BLaER1 treated with 17β-estradiol and CSF1 and Interleukin-3, amounts not matched to agents 10 nM and 100 nM (cell line): Measurements from ENCODE around the gene MBTPS1.

Source experiments
- H3K27ac ChIP-seq, 11 experiments: shearing (Covaris generic); formaldehyde crosslinking; 2 replicates each; pipeline ENCODE4 v1.8.1; 2022
- H3K27me3 ChIP-seq, 11 experiments: shearing (Covaris generic); formaldehyde crosslinking; 2 replicates each; pipeline ENCODE4 v1.8.1; 2022
- H3K36me3 ChIP-seq, 11 experiments: shearing (Covaris generic); formaldehyde crosslinking; 2 replicates each; pipeline ENCODE4 v1.8.1; 2022
- H3K4me1 ChIP-seq, 10 experiments: shearing (Covaris generic); formaldehyde crosslinking; 2 replicates each; pipeline ENCODE4 v1.8.1; 2022
- H3K4me2 ChIP-seq, 11 experiments: shearing (Covaris generic); formaldehyde crosslinking; 2 replicates each; pipeline ENCODE4 v1.8.1; 2022
- H3K4me3 ChIP-seq, 10 experiments: shearing (Covaris generic); formaldehyde crosslinking; 2 replicates each; pipeline ENCODE4 v1.8.1; 2022
- H3K9ac ChIP-seq, 11 experiments: shearing (Covaris generic); formaldehyde crosslinking; 2 replicates each; pipeline ENCODE4 v1.8.1; 2022
- H3K9me3 ChIP-seq, 11 experiments: shearing (Covaris generic); formaldehyde crosslinking; replicated peaks in 1 of 11; 2 replicates each; pipeline ENCODE4 v1.8.1; 2022
- H4K20me1 ChIP-seq, 11 experiments: shearing (Covaris generic); formaldehyde crosslinking; 2 replicates each; pipeline ENCODE4 v1.8.1; 2022
- Cebpa-rat ChIP-seq, 11 experiments: shearing (Covaris generic); IDR thresholded peaks; 2 replicates each; pipeline ENCODE4 v1.8.1; 2022

Gene MBTPS1

DNA sequence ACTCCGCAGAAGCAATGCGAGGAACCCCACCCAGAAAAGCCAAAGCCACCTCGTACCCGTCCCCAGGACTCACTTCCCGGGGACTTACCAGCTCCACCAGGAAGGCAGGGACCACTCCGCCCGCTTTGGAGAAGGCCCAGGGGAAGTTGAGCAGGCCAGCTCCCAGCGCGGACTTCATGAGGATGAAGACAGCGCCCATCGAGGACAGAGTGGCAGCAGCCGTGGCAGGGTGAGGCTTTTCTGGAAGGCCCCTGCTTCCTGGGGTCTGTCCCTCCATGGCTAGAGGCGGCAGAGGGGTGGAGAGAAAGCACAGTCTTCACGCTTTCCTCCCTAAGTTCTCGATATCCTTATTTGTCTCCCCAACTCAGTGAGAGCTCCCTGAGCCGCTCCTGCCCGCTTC is 74.9 kb downstream of the MBTPS1 start:
- no peak overlapping the region for H3K27ac ChIP-seq
- peaks cover 0 to 23% (median 6%) of the 10 kb centered on the region in 10 experiments; a peak in 9 of 20 replicates for H3K4me1 ChIP-seq
- H3K4me3 ChIP-seq: no peak overlapping the region
- H3K9me3 ChIP-seq: peaks cover 0 to 5% (median 0%) of the 10 kb centered on the region in 11 experiments; a peak in 4 of 22 replicates
- peaks cover 0 to 40% (median 0%) of the 10 kb centered on the region in 11 experiments; a peak in 6 of 22 replicates for H4K20me1 ChIP-seq
- no peaks in the 10 kb centered on the region for H3K36me3 ChIP-seq
- peaks cover 0 to 47% (median 0%) of the 10 kb centered on the region in 11 experiments; a peak in 6 of 22 replicates for H3K27me3 ChIP-seq
- H3K9ac ChIP-seq: no peak overlapping the region
- TF ChIP-seq Cebpa-rat (IDR thresholded peaks at IDR 0.05): no peak
- H3K4me2 ChIP-seq: no peak overlapping the region

DNA sequence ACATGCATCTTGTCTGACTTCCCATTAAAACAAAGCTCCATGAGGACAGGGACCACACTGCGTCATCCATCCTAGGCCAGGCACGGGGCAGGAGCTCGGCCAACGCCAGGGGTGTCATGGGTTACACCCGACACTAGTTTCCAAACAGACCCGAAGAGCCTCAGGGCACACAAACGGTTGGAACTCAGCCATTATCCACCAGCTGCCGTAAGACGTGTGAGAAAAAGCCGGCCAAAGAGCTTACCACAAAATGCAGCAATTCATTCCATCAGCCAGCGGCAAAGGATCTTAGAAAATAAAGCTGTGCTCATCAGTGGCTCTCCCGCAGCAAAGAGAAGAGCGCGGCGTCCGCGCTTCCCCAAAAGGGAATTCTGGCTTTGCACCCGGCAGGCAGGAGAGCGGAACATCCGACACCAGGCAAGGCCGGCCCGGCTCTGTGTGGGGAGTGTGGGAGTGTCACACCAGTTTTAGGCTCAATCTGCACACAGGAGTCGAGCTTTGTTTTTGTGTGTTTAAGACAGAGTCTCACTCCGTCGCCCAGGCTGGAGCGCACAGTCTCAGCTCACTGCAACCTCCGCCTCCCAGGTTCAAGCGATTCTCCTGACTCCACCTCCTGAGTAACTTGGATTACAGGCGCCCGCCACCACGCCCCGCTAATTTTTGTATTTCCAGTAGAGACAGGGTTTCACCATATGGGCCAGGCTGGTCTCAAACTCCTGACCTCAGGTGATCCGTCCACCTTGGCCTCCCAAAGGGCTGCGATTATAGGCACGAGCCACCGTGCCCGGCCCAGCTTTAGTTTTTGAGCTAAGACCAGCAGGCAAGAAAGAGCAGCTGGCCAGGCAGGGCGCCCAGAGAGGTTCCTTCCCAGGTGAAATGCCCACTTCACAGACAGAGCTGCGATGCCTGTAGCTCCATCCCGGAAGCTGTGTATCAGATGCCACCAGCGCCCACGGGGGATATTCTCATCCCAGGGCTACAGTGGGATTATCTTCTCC is 75.6 kb downstream of the MBTPS1 start:
- Histone ChIP-seq H3K27ac (no peak overlapping the region), H4K20me1 (peaks cover 0 to 38% (median 0%) of the 10 kb centered on the region in 11 experiments; a peak in 6 of 22 replicates), H3K9ac (no peak overlapping the region), H3K27me3 (peaks cover 0 to 51% (median 0%) of the 10 kb centered on the region in 11 experiments; a peak in 6 of 22 replicates), H3K36me3 (no peaks in the 10 kb centered on the region), H3K9me3 (peaks cover 5 to 12% (median 5%) of the 10 kb centered on the region in 11 experiments), H3K4me2 (no peak overlapping the region), H3K4me3 (no peak overlapping the region), H3K4me1 (peaks cover 0 to 23% (median 6%) of the 10 kb centered on the region in 10 experiments; a peak in 9 of 20 replicates)
- no peak for TF ChIP-seq Cebpa-rat (IDR thresholded peaks at IDR 0.05)

DNA sequence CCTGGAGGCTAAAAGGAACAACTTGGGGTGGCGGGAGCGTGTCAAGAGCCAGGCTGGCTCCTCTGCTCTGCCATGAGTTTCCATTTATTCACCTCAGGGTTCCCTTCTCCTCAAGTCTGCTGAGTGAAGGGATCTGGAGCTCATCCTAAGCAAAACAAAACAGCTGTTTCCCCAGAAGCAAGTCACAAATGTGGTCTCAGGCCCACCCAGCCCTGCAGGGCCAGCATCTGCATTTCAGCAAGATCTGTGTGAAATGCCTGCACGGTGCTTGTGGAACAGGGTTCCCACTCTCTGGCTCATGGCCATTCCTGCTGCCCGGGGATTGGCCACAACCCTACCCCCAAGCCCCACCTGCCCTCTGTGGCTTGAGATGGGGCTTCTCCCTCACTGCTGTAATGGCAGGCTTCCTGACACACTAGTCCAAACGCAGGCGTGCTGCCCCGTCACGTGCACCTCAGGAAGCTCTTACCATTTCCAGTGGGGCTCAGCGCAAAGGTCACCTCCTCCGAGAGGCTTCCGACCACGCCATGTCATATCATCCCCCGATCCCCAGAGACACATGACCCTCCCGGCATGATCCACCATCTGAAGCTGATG is 76.4 kb downstream of the MBTPS1 start:
- Histone ChIP-seq H4K20me1 (peaks cover 0 to 30% (median 0%) of the 10 kb centered on the region in 11 experiments; a peak in 4 of 22 replicates), H3K27me3 (peaks cover 0 to 59% (median 0%) of the 10 kb centered on the region in 11 experiments; a peak in 7 of 22 replicates), H3K4me3 (no peak overlapping the region), H3K4me1 (peaks cover 0 to 23% (median 6%) of the 10 kb centered on the region in 10 experiments; a peak in 9 of 20 replicates), H3K36me3 (no peaks in the 10 kb centered on the region), H3K4me2 (no peak overlapping the region), H3K27ac (no peak overlapping the region), H3K9me3 (peaks cover 10 to 20% (median 13%) of the 10 kb centered on the region in 11 experiments), H3K9ac (no peak overlapping the region)
- no peak for TF ChIP-seq Cebpa-rat (IDR thresholded peaks at IDR 0.05)

DNA sequence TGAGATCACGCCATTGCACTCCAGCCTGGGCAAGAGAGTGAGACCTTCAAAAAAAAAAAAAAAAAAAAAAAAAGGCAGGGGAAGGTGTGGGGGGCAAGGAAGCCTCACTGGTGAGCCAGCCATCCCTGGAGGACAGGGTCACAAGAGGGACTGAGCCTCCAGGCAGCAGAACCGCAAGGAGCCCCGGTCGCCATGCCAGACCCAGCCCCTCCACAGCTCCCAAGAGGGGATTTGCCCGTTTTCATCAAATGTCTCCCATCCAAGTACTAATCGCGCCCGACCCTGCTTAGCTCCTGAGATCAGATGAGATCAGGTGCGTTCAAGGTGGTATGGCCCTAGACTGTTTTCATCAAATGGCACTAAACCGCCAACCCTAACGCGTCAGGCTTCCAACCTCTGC is 77.0 kb downstream of the MBTPS1 start:
- no peak overlapping the region for H3K4me3 ChIP-seq
- peaks cover 0 to 26% (median 0%) of the 10 kb centered on the region in 11 experiments; a peak in 4 of 22 replicates for H4K20me1 ChIP-seq
- H3K9ac ChIP-seq: no peak overlapping the region
- peaks cover 0 to 23% (median 6%) of the 10 kb centered on the region in 10 experiments; a peak in 9 of 20 replicates for H3K4me1 ChIP-seq
- H3K9me3 ChIP-seq: peaks cover 16 to 26% (median 20%) of the 10 kb centered on the region in 11 experiments
- H3K27ac ChIP-seq: no peak overlapping the region
- H3K27me3 ChIP-seq: peaks cover 0 to 66% (median 0%) of the 10 kb centered on the region in 11 experiments; a peak in 7 of 22 replicates
- H3K36me3 ChIP-seq: no peaks in the 10 kb centered on the region
- H3K4me2 ChIP-seq: no peak overlapping the region
- no peak for TF ChIP-seq Cebpa-rat (IDR thresholded peaks at IDR 0.05)

DNA sequence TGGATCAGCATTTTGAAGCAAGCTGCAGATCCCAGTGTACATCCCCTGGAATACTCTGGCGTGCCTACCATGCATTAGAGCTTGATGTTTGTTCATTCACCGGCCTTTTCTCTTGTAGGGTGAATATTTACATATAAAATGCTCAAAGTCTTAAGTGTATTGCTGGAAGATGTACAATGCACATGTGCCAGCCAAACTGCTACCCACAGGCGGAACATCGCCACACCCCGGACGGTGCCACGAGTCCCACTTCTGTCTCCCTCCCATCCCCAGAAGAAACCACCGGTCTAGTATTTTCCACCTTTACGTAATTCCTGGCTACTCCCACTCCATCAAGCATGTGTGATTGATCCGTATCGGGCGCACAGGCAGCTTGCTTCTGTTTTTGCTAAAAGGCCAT is 78.3 kb downstream of the MBTPS1 start:
- Histone ChIP-seq H3K36me3 (no peaks in the 10 kb centered on the region), H3K27ac (no peak overlapping the region), H3K27me3 (peaks cover 0 to 71% (median 0%) of the 10 kb centered on the region in 11 experiments; a peak in 7 of 22 replicates), H3K9ac (no peak overlapping the region), H3K4me1 (peaks cover 0 to 17% (median 3%) of the 10 kb centered on the region in 10 experiments; a peak in 9 of 20 replicates), H3K4me2 (no peak overlapping the region), H3K4me3 (no peak overlapping the region), H3K9me3 (peaks cover 16 to 38% (median 29%) of the 10 kb centered on the region in 11 experiments), H4K20me1 (peaks cover 0 to 17% (median 0%) of the 10 kb centered on the region in 11 experiments; a peak in 3 of 22 replicates)
- TF ChIP-seq Cebpa-rat (IDR thresholded peaks at IDR 0.05): no peak

DNA sequence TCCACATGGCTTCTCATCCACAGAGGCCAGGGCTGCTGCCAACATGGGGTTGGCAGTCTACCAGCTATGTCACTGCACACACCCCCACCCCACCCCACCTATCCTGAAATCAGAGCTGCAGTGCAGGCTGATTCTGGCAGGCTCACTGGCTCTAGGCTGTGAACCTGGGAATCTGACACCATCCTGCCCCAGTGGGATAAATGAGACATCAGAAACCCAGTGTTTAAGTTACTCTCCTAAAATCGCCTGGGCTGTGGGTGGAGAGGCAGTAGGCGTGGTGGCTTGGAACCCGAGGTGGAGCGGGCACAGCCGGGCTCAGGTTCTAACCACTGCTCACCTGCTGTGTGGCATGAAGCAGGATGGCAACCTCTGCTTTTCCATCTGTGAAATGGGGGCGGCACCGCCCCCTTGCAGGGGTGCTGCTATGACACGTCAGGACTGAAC is 79.7 kb downstream of the MBTPS1 start:
- Histone ChIP-seq H3K9ac (no peak overlapping the region), H4K20me1 (peaks cover 0 to 12% (median 0%) of the 10 kb centered on the region in 11 experiments; a peak in 2 of 22 replicates), H3K4me2 (no peak overlapping the region), H3K27ac (no peak overlapping the region), H3K27me3 (peaks cover 0 to 68% (median 0%) of the 10 kb centered on the region in 11 experiments; a peak in 5 of 22 replicates), H3K9me3 (peaks cover 16 to 46% (median 29%) of the 10 kb centered on the region in 11 experiments), H3K36me3 (no peaks in the 10 kb centered on the region), H3K4me1 (peaks cover 0 to 9% (median 0%) of the 10 kb centered on the region in 10 experiments; a peak in 2 of 20 replicates), H3K4me3 (no peak overlapping the region)
- no peak for TF ChIP-seq Cebpa-rat (IDR thresholded peaks at IDR 0.05)

DNA sequence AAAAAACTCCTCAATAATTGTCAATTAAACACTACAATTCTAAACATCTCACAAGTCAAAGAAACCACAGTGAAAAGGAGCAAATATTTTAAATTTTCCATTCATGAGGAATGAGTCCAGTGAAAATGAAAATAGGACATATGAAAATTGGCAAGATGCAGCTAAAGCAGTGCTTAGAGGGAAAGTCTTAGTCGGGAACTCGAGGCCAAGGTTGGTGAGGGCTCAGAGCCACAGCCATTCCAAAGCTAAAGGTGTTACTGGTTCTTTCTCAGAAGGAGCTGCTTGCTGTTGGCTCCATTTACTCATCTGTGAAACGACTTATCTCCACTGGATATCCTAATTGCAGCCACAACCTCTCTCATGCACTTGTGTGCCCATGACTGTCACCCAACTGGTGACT is 80.6 kb downstream of the MBTPS1 start:
- Histone ChIP-seq H3K4me1 (peaks cover 0 to 8% (median 0%) of the 10 kb centered on the region in 10 experiments; a peak in 2 of 20 replicates), H3K36me3 (no peaks in the 10 kb centered on the region), H3K4me3 (no peak overlapping the region), H3K9me3 (peaks cover 24 to 55% (median 38%) of the 10 kb centered on the region in 11 experiments), H4K20me1 (peaks cover 0 to 12% (median 0%) of the 10 kb centered on the region in 11 experiments; a peak in 1 of 22 replicates), H3K9ac (no peak overlapping the region), H3K4me2 (no peak overlapping the region), H3K27ac (no peak overlapping the region), H3K27me3 (peaks cover 0 to 69% (median 0%) of the 10 kb centered on the region in 11 experiments; a peak in 7 of 22 replicates)
- no peak for TF ChIP-seq Cebpa-rat (IDR thresholded peaks at IDR 0.05)

DNA sequence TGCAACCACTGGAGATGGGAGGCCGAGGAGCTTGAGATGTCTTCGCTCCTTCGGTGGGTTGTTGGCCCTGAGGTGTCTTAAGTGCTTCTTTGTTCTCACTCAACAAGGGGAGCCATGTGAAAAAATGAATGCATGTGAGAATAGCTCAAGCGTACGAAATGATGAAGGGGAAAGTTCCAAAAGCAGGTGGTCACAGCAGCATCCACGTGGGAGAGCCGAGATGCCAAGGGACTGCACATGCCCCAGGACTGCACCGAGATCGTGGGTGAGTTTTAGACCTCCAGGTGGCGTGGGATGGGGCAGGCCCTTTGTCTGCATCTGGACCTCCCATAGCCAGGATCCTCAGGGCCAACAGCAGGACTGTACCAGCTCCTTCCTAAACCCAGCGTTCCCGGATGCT is 82.2 kb downstream of the MBTPS1 start:
- H3K4me1 ChIP-seq: peaks cover under 1 to 9% (median 7%) of the 10 kb centered on the region in 10 experiments; a peak in 19 of 20 replicates
- H3K36me3 ChIP-seq: no peaks in the 10 kb centered on the region; a peak in 1 of 22 replicates
- no peak overlapping the region for H3K27ac ChIP-seq
- H4K20me1 ChIP-seq: peaks cover 0 to 3% (median under 1%) of the 10 kb centered on the region in 11 experiments; a peak in 7 of 22 replicates
- H3K27me3 ChIP-seq: peaks cover 0 to 72% (median 10%) of the 10 kb centered on the region in 11 experiments; a peak in 11 of 22 replicates
- no peak overlapping the region for H3K9ac ChIP-seq
- no peak for TF ChIP-seq Cebpa-rat (IDR thresholded peaks at IDR 0.05)
- H3K4me3 ChIP-seq: no peak overlapping the region
- H3K9me3 ChIP-seq: peaks cover 39 to 71% (median 53%) of the 10 kb centered on the region in 11 experiments
- no peak overlapping the region for H3K4me2 ChIP-seq
